GM19351 (cell line): ENCODE data around the gene HAPSTR1.

Experiments used
- ATAC-seq: cut with Tn5 transposase; IDR thresholded peaks from one replicate; pipeline ENCODE4 v1.9.1; 2021; ENCODE audit warnings: mild to moderate bottlenecking, moderate library complexity; ENCODE audit not compliant: unreplicated experiment

The HAPSTR1 gene

DNA sequence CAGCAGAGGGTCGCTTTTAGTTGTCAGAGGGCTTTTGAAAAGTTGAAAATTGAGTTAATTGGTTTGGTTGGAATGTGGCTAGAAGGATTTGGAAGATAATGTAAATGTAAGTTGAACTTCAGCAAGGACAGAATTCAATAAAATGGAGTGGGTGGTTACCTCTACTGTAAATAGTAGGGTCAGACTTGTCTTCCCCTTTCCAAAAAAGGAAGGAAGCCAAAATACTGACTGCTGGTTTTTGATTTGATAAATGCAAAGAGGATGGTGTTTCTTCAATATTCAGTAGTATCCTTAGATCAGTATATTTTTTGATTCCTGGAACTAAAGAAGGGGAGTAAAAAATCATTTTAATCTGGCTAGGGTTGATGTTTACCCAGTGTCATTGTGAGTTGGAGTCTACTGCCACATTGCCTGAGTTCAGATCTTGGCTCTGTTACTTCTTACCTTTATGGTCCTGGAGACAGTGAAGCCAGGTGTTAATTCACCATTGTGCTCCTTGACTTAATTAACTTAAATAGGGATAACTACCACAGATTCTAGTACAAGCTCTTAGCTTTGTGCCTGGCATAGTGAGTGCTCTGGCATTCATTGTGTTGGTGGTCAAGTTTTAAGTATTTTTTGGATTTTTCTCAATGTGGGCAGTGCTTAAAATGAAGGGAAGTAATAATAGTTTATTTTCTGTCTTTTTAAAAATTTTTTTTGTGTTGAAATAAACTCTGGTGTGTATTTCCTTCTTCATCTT, 4.4 kb downstream of the HAPSTR1 start:
- no peak for ATAC-seq

DNA sequence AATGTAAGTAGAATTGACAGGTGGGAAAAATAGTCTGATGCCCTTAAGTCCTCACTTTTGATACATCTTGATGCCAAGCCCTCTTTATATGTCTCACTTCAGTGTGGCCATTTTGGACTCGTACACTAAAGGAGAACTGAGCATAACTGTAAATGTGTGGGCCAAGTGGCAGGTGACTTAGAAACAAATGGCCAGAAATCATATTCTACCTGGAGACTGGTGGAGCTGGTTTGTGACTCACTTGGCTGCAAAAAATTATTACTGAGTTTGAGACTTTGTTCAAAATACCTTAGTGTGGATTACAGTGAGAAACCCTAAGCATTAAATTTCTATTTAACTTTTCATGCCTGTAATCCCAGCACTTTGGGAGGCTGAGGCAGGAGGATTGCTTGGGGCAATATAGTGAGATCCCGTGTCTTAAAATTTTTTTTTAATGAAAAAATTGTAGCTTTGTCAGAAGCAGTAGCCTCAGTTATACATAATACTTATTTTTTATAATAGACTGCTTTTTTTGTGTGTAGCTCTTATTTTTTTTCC, 5.0 kb downstream of the HAPSTR1 start:
- ATAC-seq, result no peak

DNA sequence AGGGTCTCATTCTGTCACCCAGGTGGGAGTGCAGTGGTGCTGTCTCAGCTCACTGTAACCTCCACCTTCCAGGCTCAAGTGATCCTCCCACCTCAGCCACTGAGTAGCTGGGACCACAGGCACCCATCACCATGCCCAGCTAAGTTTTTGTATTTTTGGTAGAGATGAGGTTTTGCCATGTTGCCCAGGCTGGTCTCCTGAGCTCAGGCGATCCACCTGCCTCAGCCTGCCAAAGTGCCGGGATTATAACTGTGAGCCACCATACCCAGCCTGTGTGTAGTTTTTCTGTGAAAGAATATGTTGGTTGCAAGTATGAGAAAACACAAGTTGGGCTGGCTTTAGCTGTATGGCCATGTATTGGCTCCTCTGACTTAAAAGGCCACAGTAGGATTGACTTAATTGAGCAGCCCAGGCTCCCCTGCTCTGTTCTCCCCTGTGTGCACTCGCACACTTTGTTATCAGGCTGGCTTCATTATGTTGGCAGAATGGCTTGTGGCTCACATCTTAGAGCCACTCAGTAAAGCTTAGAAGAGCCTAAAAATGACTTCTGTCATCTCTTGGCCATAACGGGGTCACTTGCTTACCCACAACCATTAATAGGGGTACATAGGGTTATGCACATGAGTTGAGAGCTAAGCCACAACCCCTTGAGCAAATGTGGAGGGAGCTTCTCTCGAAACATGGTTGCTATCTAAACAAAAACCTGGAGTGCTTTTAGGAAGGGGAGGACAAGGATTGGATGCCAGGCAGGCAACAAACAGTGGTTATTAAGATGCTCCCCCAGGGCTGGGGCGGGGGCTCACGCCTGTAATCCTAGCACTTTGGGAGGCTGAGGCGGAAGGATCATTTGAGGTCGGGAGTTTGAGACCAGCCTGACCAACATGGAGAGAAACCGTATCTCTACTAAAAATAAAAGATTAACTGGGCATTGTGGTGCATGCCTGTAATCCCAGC, 6.1 kb downstream of the HAPSTR1 start:
- no peak for ATAC-seq

DNA sequence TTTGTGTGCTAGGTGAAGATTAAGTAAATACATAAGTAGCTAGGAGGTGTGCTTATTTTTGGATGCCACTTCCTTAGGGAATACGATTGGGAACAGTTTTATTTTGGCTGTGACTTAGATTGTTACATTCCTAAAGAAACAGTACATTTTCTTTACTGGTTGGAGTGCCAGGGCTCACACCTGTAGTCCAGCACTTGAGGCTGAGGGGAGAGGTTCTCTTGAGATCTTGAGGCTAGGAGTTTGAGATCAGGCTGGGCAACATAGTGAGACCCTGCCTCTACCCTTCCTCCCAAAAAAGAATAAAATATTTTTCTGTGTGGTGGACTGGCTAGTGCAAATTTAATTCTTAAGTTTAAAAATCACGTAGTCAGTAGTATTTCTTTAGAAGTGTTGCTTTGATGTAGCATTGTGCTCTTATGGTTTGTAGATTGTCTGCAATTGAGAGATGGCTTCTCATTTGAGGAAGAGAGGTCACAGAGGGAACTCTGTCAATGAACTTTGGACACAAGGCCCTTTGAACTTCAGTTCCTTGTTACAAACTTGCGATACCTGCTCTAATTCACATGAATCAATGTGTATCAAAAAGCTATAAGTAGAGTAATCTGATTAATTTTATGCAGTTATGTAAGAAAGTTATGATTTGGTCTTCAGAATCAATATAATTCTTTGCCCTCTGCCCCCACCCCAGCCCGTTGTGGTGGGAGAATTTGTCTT, 7.1 kb downstream of the HAPSTR1 start:
- ATAC-seq, result no peak

DNA sequence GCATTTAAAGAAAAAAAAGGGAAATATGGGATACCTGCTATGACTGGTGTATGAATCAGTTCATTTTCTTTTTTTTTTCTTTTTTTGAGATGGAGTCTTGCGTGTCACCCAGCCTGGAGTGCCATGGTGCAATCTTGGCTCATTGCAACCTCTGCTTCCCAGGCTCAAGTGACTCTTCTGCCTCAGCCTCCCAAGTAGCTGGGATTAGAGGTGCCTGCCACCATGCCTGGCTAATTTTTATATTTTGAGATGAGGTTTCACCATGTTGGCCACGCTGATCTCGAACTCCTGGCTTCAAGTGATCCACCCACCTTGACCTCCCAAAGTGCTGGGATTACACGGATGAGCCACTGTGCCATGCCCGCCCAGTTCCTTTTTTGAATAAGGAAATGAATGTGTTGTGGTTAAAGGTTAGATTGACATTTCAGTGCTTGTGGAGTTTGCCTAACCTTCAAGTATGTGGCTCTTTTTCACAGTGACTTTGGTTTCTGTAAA, 7.7 kb downstream of the HAPSTR1 start:
- peak; percentile 76 for ATAC-seq

DNA sequence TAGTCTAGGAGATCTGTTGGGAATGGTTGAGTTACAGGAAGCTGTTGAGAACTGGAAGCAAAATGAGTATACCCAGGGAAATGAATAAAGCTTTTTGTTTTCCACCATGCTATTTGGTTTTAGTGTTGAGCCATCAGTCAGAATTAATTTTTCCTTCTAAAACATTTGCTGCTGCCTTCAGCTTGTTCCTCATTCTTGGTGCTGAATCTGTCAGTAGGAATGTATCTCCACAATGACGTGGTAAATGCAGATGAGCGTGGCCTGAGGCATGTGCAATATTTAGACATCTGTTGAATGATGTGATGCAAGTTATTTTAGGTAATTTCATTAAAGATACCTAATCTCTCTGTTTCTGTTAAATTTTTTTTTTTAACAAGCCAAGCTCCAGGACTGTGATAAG, 10.9 kb downstream of the HAPSTR1 start:
- ATAC-seq, result no peak

DNA sequence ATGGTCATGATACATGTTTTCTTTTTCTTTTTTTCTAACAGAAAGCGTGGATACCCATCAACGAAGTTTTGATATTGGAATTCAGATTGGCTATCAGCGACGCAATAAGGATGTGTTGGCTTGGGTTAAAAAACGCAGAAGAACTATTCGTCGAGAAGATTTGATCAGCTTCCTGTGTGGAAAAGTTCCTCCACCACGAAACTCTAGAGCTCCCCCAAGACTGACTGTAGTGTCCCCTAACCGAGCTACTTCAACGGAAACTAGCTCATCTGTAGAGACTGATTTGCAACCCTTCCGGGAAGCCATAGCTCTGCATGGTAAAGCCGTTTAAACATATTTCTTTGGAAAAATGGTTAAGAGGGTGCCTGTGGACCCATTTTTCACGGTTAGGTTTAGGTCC, 11.5 kb downstream of the HAPSTR1 start:
- no peak for ATAC-seq

DNA sequence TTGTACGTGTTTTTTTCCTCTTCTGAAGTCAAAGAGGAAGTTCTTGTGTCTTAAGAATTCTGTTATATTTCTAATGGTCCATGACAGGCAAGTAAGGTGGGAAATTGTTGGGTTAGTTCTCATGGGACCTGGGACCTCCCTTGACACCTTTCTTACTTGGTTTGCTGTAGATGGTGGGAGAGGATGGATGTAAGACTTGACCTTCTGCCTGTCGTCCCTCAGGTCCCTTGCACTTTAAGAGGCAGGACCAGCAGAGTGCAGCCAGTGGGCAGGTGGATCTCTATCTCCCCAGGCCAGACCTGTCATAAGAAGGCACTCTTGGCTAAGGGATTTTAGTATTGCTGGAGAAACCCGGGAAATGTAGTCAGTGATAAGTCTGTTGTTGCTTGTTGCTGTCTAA, 12.1 kb downstream of the HAPSTR1 start:
- ATAC-seq, result no peak

DNA sequence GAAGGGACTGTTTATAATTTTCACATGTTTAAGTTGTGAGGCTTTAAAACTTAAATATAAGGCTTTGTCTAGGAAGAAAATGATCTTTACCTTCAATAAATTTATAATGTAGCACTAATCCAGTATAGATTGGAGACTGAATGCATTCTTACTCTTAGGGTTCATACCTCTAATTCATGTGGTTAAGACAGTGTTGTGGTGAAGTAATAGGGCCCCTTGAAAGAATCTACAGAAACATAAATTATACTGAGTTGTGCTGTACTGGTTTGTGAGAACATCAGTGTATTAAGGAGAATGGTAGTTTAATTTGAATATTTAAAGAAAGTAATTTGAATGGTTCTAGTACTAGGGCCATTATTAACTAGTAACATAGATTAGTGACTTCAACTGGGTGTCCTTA, 13.7 kb downstream of the HAPSTR1 start:
- ATAC-seq, result no peak

DNA sequence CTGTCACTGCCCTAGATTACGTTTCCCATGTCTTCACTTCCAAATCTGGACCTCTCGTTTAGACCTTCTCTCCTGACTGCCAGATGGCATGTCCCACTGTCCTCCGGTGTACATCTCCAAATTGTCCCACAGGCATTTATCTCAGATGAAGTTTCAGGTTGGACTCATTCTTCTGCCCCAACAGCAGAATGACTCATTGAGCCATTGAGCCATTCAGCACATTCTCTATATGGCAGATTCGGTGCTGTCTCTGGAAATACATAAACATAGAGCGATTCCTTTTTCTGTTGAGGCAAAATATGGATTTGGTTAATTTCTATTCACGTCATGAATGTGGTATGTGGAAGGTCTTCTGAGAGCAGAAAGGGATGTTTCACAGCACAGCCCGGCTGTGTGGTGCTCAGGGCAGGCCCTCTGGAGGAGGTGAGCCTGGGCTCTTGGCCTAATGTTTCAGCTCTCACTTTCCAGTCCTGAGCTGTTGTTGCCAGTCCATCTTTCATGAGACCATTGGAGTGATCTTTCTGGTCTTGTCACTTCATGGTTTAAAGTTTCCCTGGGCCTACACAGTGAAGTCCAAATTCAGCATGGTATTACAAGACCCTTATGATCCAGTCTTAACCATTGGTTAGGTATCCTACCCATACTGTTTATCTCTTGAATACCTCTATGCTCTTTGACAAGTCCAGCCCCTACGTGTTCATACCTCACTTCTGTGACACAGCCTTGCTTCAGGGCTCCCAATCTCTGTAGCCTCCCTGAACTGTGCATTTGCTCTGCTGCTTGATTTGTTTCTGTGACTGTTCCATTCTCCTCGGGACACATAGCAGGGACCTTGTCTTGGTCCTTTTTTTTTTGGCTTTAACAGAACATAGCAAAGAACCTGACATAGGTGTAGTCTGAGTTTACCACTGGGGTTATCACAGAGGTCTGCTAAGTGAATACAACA, 15.9 kb downstream of the HAPSTR1 start:
- no peak for ATAC-seq

DNA sequence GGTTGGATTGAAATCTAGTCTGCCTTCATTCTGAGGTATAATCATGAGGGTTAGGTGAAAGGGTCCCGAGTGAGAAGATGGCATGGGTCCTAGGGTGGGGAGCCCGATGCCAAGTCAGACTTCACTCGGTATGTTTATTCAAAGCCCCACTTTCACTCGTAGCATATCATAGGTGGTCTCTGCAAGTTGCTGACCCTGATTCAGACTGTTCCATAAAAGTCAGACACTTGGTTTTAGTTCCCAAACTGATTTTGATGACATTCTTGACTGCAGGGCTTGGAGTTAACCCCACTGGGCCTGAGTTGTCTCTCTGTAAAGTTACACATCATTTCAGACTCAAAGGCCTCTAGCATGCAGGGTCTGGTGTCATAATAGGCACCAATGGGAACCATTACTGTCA, 17.8 kb downstream of the HAPSTR1 start:
- no peak for ATAC-seq

DNA sequence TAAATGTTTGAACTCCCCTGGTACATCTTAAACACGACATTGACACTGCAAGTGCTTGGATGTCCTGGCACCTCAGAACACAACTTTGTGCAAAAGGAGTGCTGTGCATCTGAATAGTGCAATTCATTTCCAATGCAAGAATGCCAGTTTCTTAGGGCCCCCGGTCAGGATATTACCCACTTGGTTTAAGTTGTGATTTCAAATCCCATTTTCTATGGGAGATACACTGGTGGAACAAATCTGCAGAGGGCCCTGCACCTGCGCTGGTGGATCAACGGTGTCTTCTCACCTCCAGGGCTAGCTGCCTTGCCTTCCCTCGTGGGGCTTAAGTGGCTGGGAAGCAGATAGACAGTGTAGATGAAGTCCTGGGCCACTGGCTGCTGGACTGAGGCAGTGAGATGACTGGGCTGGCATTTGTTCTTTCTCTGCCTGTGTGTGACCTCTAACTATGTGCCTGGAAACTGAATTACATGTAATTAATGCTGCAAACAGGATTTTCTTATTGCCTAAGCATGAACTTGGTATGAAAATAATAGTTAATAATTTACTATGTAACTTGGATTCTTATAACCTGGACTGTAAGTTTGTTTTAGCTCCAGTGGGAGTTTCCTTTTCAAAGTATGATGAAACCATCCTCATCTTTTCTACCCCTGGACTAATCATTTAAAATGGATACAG, 20.9 kb downstream of the HAPSTR1 start:
- ATAC-seq, result no peak

DNA sequence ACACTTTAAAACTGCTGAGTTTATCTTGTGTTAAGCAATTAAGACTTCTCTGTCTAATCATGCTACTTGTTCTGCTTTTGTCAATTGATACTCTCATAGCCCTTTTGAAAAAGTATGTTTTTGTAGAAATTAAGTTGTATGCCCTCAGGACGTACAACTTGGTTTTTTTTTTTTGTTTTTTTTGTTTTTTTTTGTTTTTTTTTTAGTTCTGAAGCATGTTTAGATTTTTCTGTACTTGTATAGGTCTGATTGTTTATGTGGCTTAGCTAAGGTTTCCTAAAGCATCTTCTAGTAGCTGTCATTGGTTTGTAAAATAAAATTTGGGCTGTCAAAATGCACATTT, 21.4 kb downstream of the HAPSTR1 start:
- no peak for ATAC-seq

DNA sequence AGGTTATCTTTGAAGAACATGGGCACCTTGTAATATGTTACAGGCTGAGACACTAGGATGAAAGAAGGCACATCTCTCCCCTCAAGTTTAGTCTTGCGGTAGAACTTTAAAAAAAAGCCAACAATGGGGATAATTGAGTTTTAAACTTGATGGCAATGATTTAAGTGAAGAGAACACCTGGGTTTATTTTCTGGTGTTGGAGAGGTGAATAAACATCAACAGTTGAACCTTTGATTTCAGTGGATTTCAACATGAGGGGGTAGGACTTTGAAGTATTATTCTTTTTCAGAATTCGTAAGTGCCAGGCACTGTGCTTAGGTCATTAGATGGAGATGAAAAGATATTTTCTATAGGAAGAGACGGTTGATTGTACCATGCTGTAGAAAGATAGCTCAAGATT, 22.3 kb downstream of the HAPSTR1 start:
- no peak for ATAC-seq

DNA sequence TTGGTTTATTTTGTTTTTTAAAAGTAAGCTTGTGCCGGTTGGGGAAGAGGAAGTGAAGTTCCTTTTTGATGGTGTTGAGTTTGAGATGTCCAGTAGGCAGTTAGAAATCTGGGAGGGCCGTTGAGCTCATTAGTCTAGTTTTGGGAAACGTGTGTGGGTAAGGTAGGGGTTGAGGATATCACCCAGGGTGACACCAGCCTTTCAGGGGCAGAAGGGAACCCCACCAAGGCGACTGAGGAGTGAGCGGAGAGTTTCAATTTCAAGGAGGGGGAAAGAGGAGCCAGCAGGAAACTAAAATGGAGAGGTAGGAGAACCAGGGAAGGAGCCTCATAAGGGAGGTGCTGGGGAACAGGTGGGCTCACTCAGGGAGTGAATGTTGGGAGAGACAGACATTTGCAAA, 22.7 kb downstream of the HAPSTR1 start:
- ATAC-seq, result no peak

DNA sequence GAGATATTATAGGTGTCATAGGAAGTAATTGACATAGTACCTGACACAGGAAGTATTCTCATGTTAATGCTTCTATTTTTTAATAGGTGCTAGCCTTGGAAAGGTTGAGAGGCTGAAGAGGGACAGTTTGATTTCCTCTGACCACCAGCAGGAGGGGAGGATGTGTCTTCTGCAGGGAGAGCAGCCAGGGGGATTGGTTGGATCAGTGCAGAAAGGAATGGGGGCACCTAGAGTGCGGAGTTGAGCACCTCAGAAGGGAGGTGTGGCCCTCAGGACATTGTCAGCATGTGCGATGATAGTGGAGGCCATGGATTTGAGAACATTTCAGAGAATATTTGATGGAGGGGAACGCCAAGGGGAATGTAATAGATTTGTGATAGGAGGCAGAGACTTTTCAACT, 23.4 kb downstream of the HAPSTR1 start:
- ATAC-seq, result no peak

DNA sequence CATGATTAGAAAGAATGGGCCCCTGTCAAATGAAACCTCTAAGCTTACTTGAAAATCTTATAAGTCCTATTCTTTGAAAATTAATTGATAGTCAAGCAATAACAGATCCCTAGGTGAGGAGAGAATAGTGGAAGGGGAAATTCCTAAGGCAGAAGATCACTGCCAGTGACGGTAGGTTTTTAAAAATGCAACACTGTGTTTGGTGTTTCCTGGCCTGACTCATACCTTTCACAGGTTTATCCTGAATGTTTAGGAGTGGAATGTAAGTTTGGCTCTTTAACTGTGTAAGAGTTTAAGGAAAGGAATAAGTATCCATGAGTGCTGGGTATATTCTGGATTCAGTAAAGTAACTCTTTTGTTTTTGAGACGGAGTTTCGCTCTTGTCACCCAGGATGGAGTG, 23.8 kb downstream of the HAPSTR1 start:
- ATAC-seq, result no peak

DNA sequence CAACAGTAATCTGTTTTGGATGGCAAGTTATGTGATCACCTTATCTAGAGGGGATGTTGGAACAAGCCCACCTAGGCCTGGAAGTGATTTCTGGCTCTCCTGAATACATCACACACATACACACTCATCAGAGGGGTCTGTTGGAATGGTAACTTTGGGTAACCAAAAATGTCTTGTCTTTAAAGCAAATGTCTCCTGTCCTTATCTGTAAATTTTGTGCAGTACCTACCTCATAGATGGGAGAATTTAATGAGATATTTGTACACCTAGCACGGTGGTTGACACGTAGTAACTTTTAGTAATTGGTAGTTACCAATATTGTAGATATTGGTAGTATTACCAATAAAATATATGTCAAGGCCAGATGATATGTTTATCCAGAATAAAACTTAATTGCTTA, 24.7 kb downstream of the HAPSTR1 start:
- no peak for ATAC-seq

DNA sequence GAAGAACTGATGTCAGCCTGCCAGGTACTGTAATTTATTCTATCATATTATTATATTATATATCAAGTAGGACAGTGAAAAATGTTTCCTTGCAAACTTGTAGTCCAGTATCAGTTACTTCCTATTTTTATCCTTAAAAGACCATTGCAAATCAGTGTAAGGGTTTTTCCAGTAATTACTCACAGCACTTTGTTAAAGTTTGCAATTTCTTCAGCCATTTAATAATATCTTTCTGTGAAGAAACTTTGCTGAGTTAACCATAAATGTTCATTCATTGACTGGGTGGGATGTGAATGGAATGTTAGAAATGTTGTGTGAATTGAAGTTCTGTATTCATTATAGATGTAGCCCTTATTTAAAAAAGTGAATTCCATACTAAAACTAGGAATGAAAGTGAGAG, 26.7 kb downstream of the HAPSTR1 start:
- no peak for ATAC-seq

DNA sequence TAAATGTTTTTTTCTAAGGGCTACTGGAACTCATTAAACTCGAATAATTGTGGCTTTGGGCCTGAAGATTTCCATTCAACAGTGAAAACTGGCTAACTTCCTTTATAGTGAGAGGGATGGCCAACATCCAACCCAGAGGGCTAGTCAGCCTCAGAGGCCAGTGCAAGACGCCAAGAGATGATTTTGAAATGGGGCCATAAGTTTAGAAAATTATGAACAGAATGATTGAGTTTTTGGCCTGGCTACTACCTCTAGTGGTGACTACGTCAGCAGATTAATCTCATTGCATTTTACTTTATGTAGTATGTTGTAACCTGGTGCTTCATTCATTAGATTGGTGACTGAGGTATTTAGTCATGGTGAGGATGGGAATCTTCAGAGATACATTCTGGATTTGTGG, 28.4 kb downstream of the HAPSTR1 start:
- ATAC-seq, result no peak
